CD1c-positive myeloid dendritic cell (primary cell): ENCODE measurements around the gene SMIM5.

ENCODE experiments used
- DNase-seq: peaks from one replicate; pipeline ENCODE4 v3.0.0-alpha.2; 2016; ENCODE audit errors: extremely low spot score

The SMIM5 gene

GRCh38 chr17:75666959-75667790 is 33.9 kb downstream of the SMIM5 start, which contains the start of the genes RECQL5 and SAP30BP:
RECQL5 (minus strand) TSS chr17:75667154; CDS start chr17:75666557, 597 bp downstream.
SAP30BP (plus strand) TSS chr17:75667338; CDS start chr17:75667373, 35 bp downstream.
- DNase-seq, result peak; percentile 99

GRCh38 chr17:75667825-75668224 is 34.6 kb downstream of the SMIM5 start:
- DNase-seq, result peak; percentile 17

GRCh38 chr17:75668489-75668888 is 35.3 kb downstream of the SMIM5 start:
- DNase-seq, result no peak

- no peak for DNase-seq
Observed at GRCh38 chr17:75670868-75671267, 37.6 kb downstream of the SMIM5 start.

GRCh38 chr17:75672011-75672410 is 38.8 kb downstream of the SMIM5 start:
- DNase-seq, result no peak

- DNase-seq, result no peak
Observed at GRCh38 chr17:75673487-75673886, 40.3 kb downstream of the SMIM5 start.

- DNase-seq, result no peak
Observed at GRCh38 chr17:75676461-75676860, 43.2 kb downstream of the SMIM5 start.

GRCh38 chr17:75679706-75680211 is 46.5 kb downstream of the SMIM5 start:
- DNase-seq, result no peak

GRCh38 chr17:75680431-75680830 is 47.2 kb downstream of the SMIM5 start:
- no peak for DNase-seq

GRCh38 chr17:75681289-75681688 is 48.1 kb downstream of the SMIM5 start:
- no peak for DNase-seq

- DNase-seq, result no peak
Observed at GRCh38 chr17:75683583-75683982, 50.3 kb downstream of the SMIM5 start.

- no peak for DNase-seq
Observed at GRCh38 chr17:75684249-75684648, 51.0 kb downstream of the SMIM5 start.

- no peak for DNase-seq
Observed at GRCh38 chr17:75684924-75685323, 51.7 kb downstream of the SMIM5 start.

GRCh38 chr17:75685499-75685898 is 52.3 kb downstream of the SMIM5 start:
- no peak for DNase-seq

GRCh38 chr17:75688209-75688825 is 55.1 kb downstream of the SMIM5 start:
- peak; percentile 68 for DNase-seq

- no peak for DNase-seq
Observed at GRCh38 chr17:75689441-75689873, 56.2 kb downstream of the SMIM5 start.
